Body of pancreas (tissue), 4 donors: Measurements from ENCODE around the gene SLC8A2.

Experiments
- POLR2A ChIP-seq, 3 donors: fragments of 450-650 bp; IDR thresholded peaks; one replicate each; pipeline ENCODE4 v1.6.1; 2016; ENCODE audit warnings: antibody characterized with exemption in 3 of 3, mild to moderate bottlenecking in 2 of 3
- TF ChIP-seq, protein P1 (sequence below), 7 experiments: fragments of 450-650 bp in 4 of 7; fragments of 200-600 bp in 3 of 7; sonication (generic) in 3 of 7; IDR thresholded peaks; one replicate each; pipeline ENCODE4 v1.5.1; 2016 to 2019; ENCODE audit warnings: antibody characterized with exemption in 7 of 7

DNA sequence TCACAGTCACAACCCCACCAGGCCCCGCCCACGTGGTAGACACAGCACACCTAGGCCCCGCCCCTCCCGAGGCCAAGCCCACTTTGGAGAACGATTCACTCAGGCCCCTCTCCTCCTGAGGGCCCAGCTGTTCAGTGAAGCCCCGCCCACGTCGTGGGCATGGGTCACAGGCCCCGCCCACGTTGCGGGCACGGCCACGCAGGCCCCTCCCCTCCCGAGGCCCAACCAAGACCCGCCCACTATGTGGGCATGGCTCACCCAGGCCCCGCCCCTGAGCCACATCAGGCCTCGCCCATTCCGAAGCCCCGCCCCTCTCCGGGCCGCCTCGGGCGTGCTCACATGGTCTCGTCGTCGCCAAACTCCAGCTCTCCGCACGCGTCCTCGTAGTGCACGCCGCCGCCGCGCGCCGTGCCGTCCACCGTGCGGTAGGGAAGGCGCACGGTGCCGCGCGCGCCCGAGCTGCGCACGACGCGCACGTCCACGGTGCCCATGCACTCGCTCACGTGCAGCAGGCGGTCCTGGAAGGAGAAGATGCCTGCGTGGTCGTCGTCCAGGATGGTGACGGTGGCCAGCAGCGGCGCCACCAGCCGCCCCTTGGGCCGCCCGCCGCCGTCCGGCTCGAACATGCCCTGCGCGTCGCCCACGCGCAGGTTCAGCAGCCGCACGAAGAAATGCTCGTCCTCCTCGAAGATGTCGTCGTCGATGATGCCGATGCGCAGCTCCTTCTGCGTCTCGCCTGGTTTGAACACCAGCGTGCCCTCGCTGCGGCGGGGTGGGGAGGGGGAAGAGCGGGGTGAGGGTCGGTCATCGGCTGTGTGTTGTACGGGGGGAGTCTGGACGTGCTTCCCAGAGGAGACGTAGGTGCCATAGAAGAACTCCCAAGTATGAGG lies 24.0 kb downstream of the SLC8A2 start:
- no peak for TF ChIP-seq POLR2A (IDR thresholded peaks at IDR 0.05)
- TF ChIP-seq, protein P1, sequence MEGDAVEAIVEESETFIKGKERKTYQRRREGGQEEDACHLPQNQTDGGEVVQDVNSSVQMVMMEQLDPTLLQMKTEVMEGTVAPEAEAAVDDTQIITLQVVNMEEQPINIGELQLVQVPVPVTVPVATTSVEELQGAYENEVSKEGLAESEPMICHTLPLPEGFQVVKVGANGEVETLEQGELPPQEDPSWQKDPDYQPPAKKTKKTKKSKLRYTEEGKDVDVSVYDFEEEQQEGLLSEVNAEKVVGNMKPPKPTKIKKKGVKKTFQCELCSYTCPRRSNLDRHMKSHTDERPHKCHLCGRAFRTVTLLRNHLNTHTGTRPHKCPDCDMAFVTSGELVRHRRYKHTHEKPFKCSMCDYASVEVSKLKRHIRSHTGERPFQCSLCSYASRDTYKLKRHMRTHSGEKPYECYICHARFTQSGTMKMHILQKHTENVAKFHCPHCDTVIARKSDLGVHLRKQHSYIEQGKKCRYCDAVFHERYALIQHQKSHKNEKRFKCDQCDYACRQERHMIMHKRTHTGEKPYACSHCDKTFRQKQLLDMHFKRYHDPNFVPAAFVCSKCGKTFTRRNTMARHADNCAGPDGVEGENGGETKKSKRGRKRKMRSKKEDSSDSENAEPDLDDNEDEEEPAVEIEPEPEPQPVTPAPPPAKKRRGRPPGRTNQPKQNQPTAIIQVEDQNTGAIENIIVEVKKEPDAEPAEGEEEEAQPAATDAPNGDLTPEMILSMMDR (IDR thresholded peaks at IDR 0.05) = no peak
